ENCODE data around the gene KLHDC8A. TPM values are rescaled to one million over a fixed set of nuclear protein-coding genes. Genes with fewer than 3 reads are reported as not detected.

KLHDC8A gene
- total RNA-seq, 4 donors from 2014 or later: 0.32 to 2.0 (median 1.2) TPM

DNA sequence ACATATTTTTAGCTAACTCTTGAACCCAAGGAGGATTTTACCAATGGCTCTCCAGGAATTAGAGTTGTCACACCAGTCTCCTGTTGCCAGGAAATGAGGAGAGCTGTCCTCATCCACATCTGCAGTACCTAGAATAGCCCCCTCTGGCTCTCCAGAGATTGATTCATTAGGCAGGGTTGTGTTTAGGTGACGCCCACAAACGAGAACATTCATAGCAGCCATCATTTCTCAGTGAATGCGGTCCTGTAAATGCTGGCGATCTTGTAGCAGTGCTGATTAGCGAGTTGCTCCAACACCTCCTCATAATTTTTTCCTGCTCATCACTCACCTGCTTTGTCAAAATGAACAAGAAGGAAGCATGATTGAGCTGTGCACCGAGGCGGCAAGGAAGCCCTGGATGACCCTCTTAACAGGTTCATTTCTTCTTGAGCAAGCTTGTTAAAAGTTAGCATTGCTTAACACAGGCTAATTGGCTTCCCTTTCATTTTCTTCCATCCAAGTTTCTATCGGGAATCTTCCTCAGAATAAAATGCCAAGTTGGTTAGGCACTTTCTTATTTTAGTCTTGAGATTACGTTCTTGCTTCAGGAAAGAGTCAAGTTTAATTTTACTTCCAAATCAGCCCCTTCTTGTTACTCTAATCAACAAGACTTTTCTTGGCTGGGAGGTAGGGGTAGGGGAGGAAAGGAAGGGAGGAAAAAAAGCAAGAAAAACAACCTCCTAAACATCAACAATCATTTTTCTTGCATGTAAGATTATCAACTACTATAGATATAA lies 16.5 kb upstream of the KLHDC8A start:
- 49% methylated on average over 9 of the region's 9 CpGs for WGBS
- peak; percentile 60 for DNase-seq (ENCODE audit: extremely low spot score)
- Histone ChIP-seq H3K4me3 (no peak overlapping the region), H3K36me3 (no peaks in the 10 kb centered on the region), H3K27me3 (peaks cover 0 to 35% (median 5%) of the 10 kb centered on the region in 4 donors), H3K4me1 (peaks cover 4 to 37% (median 29%) of the 10 kb centered on the region in 4 donors), H3K27ac (replicated peaks in 1 of 4) (no peak overlapping the region), H3K9me3 (no peaks in the 10 kb centered on the region)
- TF ChIP-seq POLR2A (IDR thresholded peaks at IDR 0.05; ENCODE audit: low read depth): no peak
- no peak for TF ChIP-seq POLR2AphosphoS5 (IDR thresholded peaks at IDR 0.05)
- no peak for TF ChIP-seq EP300 (IDR thresholded peaks at IDR 0.05)
- TF ChIP-seq, protein P1, sequence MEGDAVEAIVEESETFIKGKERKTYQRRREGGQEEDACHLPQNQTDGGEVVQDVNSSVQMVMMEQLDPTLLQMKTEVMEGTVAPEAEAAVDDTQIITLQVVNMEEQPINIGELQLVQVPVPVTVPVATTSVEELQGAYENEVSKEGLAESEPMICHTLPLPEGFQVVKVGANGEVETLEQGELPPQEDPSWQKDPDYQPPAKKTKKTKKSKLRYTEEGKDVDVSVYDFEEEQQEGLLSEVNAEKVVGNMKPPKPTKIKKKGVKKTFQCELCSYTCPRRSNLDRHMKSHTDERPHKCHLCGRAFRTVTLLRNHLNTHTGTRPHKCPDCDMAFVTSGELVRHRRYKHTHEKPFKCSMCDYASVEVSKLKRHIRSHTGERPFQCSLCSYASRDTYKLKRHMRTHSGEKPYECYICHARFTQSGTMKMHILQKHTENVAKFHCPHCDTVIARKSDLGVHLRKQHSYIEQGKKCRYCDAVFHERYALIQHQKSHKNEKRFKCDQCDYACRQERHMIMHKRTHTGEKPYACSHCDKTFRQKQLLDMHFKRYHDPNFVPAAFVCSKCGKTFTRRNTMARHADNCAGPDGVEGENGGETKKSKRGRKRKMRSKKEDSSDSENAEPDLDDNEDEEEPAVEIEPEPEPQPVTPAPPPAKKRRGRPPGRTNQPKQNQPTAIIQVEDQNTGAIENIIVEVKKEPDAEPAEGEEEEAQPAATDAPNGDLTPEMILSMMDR (IDR thresholded peaks at IDR 0.05): no peak
- intact Hi-C loops (cut with DNase I): no loop called here

DNA sequence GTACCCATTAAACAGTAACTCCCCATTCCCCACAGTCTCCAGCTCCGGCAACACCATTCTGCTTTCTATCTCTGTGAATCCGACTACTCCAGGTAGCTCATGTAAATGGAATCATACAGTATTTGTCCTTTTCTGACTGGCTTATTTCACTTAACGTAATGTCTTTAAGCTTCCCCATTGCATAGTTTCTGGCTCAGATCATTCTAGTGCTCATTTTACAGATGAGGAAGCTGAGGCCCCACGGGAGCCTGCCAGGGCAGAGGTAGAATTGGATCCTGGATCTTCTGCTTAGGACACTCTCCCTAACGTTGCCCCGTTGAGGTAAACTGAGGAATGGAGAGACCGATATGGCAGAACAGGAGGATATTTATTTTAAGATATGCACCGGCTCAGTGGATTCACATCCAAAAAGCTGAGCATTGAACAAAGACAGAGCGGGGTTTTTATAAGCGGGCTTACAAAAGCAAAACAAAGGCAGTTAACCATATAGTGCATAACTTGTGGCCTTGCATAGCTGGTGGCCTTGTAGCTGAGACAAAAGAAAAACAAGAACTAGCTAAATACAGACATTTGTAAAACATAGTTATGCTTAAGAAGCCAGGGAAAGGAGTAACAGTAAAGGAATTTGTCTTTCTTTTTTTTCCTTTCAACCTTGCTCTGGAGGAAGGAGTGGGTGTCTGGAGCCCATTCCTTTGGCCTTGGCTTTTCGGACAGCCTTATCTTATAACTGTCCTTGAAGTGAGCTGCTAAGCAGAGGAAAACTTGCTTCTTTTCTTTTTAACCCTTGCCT lies 15.3 kb upstream of the KLHDC8A start:
- no peak overlapping the region for H3K27ac ChIP-seq (replicated peaks in 1 of 4)
- 54% methylated on average over 11 of the region's 11 CpGs for WGBS
- H3K4me3 ChIP-seq: no peak overlapping the region
- peaks cover 4 to 37% (median 29%) of the 10 kb centered on the region in 4 donors for H3K4me1 ChIP-seq
- H3K36me3 ChIP-seq: no peaks in the 10 kb centered on the region
- no peaks in the 10 kb centered on the region for H3K9me3 ChIP-seq
- TF ChIP-seq, protein P1 (IDR thresholded peaks at IDR 0.05): no peak
- TF ChIP-seq EP300 (IDR thresholded peaks at IDR 0.05) (no peak), POLR2AphosphoS5 (IDR thresholded peaks at IDR 0.05) (no peak), POLR2A (IDR thresholded peaks at IDR 0.05; ENCODE audit: low read depth) (no peak)
- intact Hi-C loops (cut with DNase I): no loop called here
- H3K27me3 ChIP-seq: peaks cover 0 to 31% (median 5%) of the 10 kb centered on the region in 4 donors
- DNase-seq (ENCODE audit: extremely low spot score): no peak

DNA sequence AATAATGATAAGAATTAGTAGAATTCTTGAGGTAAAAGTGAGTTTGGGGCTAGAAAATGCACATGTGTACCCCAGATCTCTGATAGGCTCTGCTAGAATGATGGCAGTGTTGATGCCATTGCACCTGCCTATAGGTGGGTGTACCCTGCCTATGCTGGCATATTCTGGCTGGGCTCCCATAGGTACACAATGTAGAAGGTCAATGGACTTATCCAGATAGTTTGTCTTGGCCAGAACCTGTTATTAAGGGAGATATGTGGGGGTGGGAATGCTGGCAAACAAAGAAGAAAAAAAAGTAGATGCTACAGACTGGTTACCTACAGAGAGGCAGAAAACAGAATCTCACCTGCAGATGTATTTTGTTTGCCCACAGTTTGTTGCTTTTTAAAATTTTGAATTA lies 14.1 kb upstream of the KLHDC8A start:
- no peak overlapping the region for H3K27ac ChIP-seq (replicated peaks in 1 of 4)
- intact Hi-C loops (cut with DNase I): no loop called here
- no peak overlapping the region for H3K4me3 ChIP-seq
- no peak for DNase-seq (ENCODE audit: extremely low spot score)
- H3K36me3 ChIP-seq: no peaks in the 10 kb centered on the region
- TF ChIP-seq POLR2AphosphoS5 (IDR thresholded peaks at IDR 0.05) (no peak), EP300 (IDR thresholded peaks at IDR 0.05) (no peak), POLR2A (IDR thresholded peaks at IDR 0.05; ENCODE audit: low read depth) (no peak)
- TF ChIP-seq, protein P1 (IDR thresholded peaks at IDR 0.05): no peak
- peaks cover 0 to 31% (median 5%) of the 10 kb centered on the region in 4 donors for H3K27me3 ChIP-seq
- H3K4me1 ChIP-seq: peaks cover under 1 to 30% (median 22%) of the 10 kb centered on the region in 4 donors
- no peaks in the 10 kb centered on the region for H3K9me3 ChIP-seq

DNA sequence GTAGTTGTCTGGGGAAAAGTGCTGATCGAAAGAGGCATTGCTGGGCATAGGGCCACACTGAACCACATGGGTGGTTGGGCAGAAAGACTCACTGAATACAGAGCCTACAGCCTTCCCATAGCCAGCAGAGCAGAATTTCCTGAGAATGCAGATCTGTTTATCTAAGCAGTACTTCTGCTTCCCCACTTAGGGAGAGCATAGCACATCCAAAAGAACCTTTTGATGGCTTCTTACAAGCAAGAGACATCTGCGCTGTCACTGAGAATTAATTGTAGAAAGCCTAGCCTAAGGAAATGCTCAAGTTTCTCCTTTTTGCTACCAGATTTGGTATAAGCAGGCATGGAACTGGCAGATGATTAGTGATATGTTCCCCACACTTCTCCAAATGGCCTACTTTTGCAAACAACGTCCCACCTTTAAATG lies 13.0 kb upstream of the KLHDC8A start:
- 36% methylated on average over 3 of the region's 3 CpGs for WGBS
- Histone ChIP-seq H3K27ac (replicated peaks in 1 of 4) (no peak overlapping the region), H3K9me3 (no peaks in the 10 kb centered on the region), H3K36me3 (no peaks in the 10 kb centered on the region), H3K4me1 (peaks cover 0 to 25% (median 19%) of the 10 kb centered on the region in 4 donors), H3K27me3 (peaks cover 0 to 28% (median 5%) of the 10 kb centered on the region in 4 donors), H3K4me3 (no peak overlapping the region)
- intact Hi-C loops (cut with DNase I): no loop called here
- DNase-seq (ENCODE audit: extremely low spot score): no peak
- TF ChIP-seq POLR2A (IDR thresholded peaks at IDR 0.05; ENCODE audit: low read depth): no peak
- TF ChIP-seq POLR2AphosphoS5 (IDR thresholded peaks at IDR 0.05): no peak
- TF ChIP-seq, protein P1 (IDR thresholded peaks at IDR 0.05): no peak
